ENCODE data around the gene LRRC2. TPM values are rescaled to one million over a fixed set of nuclear protein-coding genes. Genes with fewer than 3 reads are reported as not detected.
"Not testable (repeated sequence)": the region's sequence is repeated elsewhere in the genome, so short reads cannot be mapped to it uniquely, and the experiment has no call there.

LRRC2 gene
- total RNA-seq, 1 experiment from 2014 or later = not detected

- no peak for DNase-seq (ENCODE audit: low spot score)
Measured at GRCh38 chr3:46527239-46527638, 38.9 kb downstream of the LRRC2 start.

DNA sequence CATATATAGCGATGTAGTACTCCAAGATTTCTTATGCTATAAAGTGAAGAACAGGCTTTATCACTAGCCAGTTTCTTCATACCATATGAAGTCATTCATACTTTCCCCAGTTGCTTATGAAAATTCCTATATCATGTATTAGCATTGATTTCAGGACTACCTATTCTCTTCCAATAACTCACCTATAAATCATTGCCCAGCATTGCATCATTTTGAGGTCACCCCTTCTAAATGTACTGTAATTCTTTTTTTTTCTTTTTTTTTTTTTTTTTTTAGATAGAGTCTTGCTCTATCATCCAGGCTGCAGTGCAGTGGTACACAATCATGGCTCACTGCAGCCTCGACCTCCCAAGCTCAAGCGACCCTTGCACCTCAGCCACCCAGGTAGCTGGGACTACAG is 41.3 kb downstream of the LRRC2 start:
- no peak for DNase-seq (ENCODE audit: low spot score)

DNA sequence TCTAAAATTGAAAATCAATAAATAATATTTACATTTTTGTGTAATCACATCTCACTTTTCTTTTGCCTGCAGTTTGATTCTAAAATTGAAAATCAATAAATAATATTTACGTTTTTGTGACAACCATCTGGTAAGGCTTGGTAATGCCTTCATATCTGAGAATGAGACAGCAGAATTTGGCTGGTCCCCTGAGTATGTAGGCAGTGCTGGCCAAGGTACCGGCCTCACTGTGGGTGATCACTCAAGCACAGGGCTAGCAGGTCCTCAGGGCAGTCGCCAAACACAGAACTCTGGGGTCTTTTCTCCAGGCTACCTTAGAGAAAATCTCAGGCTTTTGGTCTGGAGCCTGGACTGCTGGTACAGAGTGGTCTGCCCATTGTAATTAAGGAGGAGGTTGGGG is 42.1 kb downstream of the LRRC2 start:
- no peak for DNase-seq (ENCODE audit: low spot score)

- no peak for DNase-seq (ENCODE audit: low spot score)
Measured at GRCh38 chr3:46523556-46523955, 42.5 kb downstream of the LRRC2 start.

GRCh38 chr3:46522201-46522600 is 43.9 kb downstream of the LRRC2 start:
- DNase-seq (ENCODE audit: low spot score) = not testable (repeated sequence)

DNA sequence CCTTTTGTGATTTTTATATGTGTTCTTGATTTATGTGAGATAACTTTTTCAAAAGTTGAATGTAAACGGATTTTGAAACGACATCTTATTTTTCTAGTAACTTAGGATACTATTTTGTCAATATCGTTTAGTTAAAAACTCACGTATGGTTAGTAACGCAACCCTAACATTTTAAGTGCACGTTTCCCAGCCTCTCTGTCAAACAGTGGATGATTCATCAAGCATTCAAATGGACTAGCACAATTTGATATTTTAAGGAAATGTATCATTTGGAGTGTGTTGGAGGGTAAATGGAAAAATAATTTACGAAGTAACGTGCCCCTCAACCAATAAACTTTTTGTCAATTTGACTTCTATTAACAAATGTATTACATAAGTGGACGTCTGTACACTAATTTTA is 45.0 kb downstream of the LRRC2 start:
- no peak for DNase-seq (ENCODE audit: low spot score)

DNA sequence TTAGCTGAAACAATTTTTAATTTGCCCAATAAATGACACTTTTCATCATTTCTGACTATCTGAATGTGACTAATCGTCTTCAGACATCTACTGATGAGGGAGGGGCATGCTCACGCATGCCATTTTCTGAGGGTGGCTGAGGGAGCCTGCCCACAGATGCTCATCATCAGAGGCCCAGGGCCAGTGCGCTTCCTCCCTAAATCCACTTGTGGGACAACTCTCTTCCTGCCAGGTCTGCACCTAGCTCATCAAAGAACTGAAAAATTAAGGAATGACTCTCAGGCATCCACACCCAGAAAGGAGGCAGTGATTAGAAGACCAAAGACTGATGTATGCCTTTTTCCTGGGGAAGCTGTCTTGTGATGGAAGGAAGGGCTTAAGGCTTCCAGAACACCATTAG is 45.6 kb downstream of the LRRC2 start:
- no peak for DNase-seq (ENCODE audit: low spot score)

DNA sequence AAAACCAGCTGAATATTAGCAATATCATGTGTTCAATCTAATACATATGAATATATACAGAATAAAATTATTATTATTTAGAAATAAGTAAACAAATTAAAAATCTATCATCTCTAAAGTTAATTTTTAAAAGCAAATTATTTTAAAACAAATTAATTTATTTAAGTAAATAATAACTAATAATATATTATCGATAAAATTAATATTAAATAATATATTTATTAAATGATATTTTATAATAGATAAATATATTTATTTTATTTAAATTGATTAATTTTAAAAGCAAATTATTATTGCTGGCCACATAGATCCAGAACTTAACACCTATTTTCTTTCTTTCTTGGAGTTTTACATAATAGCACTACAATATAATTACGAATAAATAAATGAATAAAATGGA is 46.1 kb downstream of the LRRC2 start:
- DNase-seq (ENCODE audit: low spot score) = no peak

DNA sequence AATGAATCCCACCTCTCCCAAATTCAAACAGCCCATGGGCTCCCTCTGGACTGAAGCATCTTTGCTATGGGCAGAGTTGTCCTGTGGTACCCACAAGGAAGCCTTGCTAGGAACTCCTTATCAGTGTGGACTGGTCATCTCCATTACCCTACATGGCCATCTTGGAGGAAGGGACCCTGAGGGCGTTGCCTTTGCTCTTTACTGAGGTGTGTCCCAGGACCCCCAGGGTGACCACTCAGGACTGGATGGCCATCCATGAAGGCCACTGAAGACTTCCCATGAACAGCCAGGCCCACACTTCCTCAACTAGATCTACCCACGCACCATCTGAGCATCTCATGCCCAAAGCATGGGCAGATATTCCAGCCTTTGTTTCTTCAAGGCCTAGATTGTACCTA is 48.3 kb downstream of the LRRC2 start:
- no peak for DNase-seq (ENCODE audit: low spot score)

DNA sequence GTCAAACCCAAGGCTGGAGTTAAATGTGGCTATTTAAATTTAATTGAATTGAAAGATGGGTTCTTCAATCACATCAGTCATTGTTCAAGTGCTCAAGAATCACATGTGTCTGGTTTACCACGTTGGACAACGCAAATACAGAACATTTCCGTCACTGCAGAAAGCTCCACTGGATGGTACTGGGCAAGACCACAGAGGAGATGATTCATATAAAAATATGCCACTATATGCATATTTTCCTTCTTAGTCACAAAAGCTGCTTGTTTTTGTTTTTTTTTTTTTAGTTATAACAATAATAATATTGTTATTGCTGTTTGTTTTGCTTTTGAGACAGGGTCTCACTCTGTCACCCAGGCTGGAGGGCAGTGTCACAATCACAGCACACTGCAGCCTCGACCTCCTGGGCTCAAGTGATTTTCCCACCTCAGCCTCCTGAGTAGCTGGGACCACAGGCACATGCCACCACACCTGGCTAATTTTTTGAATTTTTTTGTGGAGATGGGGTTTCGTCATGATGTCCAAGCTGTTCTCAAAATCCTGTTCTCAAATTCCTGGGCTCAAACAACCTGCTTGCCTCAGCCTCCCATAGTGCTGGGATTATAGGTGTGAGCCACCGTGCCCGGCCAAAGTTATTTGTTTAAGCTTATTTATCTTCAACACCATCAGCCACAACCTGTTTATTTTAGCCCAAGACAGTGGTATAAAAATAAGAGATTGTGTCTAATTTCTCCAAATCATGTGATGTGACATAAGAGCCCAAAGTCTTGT is 48.9 kb downstream of the LRRC2 start:
- peak; percentile 95 for DNase-seq (ENCODE audit: low spot score)

- DNase-seq (ENCODE audit: low spot score) = no peak
Measured at GRCh38 chr3:46516521-46516920, 49.6 kb downstream of the LRRC2 start.

- no peak for DNase-seq (ENCODE audit: low spot score)
Measured at GRCh38 chr3:46512191-46512749, 53.8 kb downstream of the LRRC2 start.

DNA sequence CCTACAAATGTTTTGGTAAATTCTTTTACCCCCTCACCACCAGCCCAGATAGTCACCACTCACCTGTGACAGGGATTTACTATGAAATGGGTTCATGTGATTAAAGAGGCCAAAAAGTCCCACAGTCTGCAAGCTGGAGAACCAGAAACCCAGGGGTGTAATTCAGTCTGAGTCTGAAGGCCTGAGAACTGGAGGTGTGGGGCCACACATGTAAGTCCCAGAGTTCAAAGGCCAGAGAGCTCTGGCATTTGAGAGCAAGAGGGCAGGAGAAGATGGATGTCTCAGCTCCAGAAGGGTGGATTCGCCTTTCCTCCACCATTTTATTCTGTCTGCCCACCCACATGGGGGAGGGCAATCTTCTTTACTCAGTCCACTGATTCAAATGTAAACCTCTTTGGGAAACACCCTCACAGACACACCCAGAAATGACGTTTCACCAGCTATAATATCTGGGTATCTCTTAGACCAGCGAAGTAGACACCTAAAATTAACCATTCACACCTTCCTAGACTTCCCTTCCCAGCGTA is 56.4 kb downstream of the LRRC2 start:
- DNase-seq (ENCODE audit: low spot score) = no peak

DNA sequence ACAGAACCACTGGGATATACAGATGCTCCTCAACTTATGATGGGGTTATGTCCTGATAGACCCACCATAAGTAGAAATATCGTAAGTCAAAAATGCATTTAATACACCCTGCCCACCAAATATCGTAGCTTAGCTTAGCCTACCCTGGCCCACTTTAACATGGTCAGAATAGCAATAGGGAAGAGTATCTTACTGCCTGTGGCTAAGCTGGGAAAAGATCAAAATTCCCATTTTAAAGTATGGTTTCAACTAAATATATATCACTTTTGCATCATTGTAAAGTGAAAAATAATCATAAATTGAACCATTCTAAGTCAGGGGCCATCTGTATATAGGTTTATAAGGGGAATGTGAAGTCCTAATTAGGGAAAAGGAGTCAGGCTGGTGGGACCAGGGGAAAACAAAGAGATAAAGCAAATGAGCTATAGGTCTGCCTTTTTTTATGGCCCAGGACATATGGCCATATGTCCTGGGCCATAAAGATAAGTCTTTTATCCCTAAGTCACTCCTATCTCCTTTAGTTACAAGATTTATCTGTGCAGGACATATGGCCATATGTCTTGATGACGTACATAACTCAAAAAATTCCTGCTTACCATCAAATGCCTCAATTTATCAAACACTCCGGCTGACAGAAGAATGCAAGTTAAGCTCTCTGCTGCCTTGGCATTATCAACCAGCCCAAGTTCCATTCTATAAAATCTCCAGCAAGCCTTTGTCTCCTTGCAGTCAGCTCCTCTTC is 57.1 kb downstream of the LRRC2 start:
- DNase-seq (ENCODE audit: low spot score) = no peak

- DNase-seq (ENCODE audit: low spot score) = no peak
Measured at GRCh38 chr3:46506526-46506925, 59.6 kb downstream of the LRRC2 start.

GRCh38 chr3:46505953-46506352 is 60.1 kb downstream of the LRRC2 start:
- DNase-seq (ENCODE audit: low spot score) = no peak

DNA sequence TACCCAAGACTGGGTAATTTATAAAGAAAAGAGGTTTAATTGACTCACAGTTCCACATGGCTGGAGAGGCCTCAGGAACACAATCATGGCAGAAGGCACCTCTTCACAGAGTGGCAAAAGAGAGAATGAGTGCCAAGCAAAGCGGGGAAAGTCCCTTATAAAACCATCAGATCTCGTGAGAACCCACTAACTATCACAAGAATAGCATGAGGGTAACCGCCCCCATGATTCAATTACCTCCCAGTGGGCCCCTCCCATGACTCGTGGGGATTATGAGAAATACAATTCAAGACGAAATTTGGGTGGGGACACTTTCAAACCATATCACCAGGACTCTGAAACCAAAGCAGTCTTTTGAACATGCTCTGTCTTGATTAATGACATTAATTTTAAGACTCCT is 61.3 kb downstream of the LRRC2 start:
- no peak for DNase-seq (ENCODE audit: low spot score)

GRCh38 chr3:46503200-46503874 is 62.8 kb downstream of the LRRC2 start:
- no peak for DNase-seq (ENCODE audit: low spot score)

DNA sequence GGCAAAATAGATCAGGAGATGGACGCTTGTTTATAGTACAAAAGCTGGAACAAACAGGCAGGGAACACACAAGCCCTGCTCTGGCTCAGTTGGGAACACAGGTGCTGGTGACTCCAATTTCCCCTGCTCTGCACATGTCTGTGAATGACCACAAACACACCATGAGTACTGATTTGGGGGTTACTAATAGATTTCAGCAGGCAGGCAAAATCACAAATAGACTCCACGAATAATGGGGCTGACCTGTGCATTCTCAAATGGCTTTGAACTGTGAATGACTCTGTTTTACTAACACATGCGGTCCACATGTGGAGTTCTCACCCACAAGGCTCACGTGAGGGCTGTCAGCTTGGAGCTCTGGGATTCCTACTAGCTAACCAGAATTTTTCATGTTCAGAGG is 64.4 kb downstream of the LRRC2 start:
- DNase-seq (ENCODE audit: low spot score) = no peak

GRCh38 chr3:46500656-46501635 is 65.2 kb downstream of the LRRC2 start:
- DNase-seq (ENCODE audit: low spot score) = no peak

DNA sequence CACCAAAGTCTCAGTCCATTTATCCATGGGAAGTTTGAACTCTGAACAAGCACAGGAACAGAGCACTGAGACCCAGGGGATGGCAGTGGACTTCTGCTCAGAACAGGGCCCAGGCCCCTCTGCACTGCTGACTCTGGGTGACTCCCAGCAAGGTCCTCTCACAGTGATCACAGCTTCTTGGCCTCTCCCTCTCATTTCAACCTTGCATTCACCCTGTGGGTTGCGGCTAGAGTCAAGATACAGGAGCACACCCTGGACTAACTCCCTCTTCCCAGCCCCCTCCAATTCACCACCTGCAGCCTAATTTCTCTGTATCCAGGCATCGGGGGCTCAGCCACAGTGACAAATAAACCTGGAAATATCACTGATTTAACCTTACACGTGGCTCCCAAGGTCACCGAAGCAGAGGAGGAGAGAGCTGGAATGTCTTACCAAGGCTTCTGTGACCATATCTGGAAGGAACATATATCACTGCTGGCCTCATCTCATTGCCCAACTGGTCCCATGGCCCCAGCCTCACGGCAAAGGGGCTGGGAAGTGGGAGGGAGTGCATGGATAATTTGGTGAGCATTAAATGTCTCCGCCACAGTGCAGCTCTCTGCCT is 67.1 kb downstream of the LRRC2 start:
- DNase-seq (ENCODE audit: low spot score) = no peak

Measured in A172 (cell line).